ENCODE data around the gene CXorf66.
A peak's percentile ranks its signal among the peaks of the same experiment; 100 is the strongest.
"Not testable (repeated sequence)": the region's sequence is repeated elsewhere in the genome, so short reads cannot be mapped to it uniquely, and the experiment has no call there.

CXorf66 gene

GRCh38 chrX:139969286-139969685 lies 4.0 kb upstream of the CXorf66 start:
- no peak for DNase-seq (ENCODE audit: low read depth)
- no peak overlapping the region for H3K4me3 ChIP-seq (replicated peaks; ENCODE audit: low read depth, low read length)
- no peak for TF ChIP-seq CTCF (IDR thresholded peaks at IDR 0.05; ENCODE audit: low read length, missing control alignments)

- DNase-seq (ENCODE audit: low read depth), result no peak
- TF ChIP-seq CTCF (IDR thresholded peaks at IDR 0.05; ENCODE audit: low read length, missing control alignments), result no peak
- H3K4me3 ChIP-seq (replicated peaks; ENCODE audit: low read depth, low read length), result no peak overlapping the region
These were observed 2.4 kb upstream of the CXorf66 start for GRCh38 chrX:139967750-139968149.

GRCh38 chrX:139967300-139967699 lies 2.0 kb upstream of the CXorf66 start:
- peak; percentile 42 for TF ChIP-seq CTCF (IDR thresholded peaks at IDR 0.05; ENCODE audit: low read length, missing control alignments)
- peak; percentile 3 for DNase-seq (ENCODE audit: low read depth)
- no peak overlapping the region for H3K4me3 ChIP-seq (replicated peaks; ENCODE audit: low read depth, low read length)

GRCh38 chrX:139966159-139966558 lies 838 bp upstream of the CXorf66 start:
- peak; percentile 22 for TF ChIP-seq CTCF (IDR thresholded peaks at IDR 0.05; ENCODE audit: low read length, missing control alignments)
- not testable (repeated sequence) for DNase-seq (ENCODE audit: low read depth); H3K4me3 ChIP-seq (replicated peaks; ENCODE audit: low read depth, low read length)

- H3K4me3 ChIP-seq (replicated peaks; ENCODE audit: low read depth, low read length); DNase-seq (ENCODE audit: low read depth): not testable (repeated sequence)
These were observed 4.2 kb downstream of the CXorf66 start for GRCh38 chrX:139961091-139961490.

- peak; percentile 4 for TF ChIP-seq CTCF (IDR thresholded peaks at IDR 0.05; ENCODE audit: low read length, missing control alignments)
- H3K4me3 ChIP-seq (replicated peaks; ENCODE audit: low read depth, low read length), result no peak overlapping the region
- DNase-seq (ENCODE audit: low read depth), result peak; percentile 14
These were observed 15.6 kb downstream of the CXorf66 start for GRCh38 chrX:139949703-139950102.

GRCh38 chrX:139945075-139945474 lies 20.2 kb downstream of the CXorf66 start:
- no peak for DNase-seq (ENCODE audit: low read depth)
- no peak overlapping the region for H3K4me3 ChIP-seq (replicated peaks; ENCODE audit: low read depth, low read length)
- no peak for TF ChIP-seq CTCF (IDR thresholded peaks at IDR 0.05; ENCODE audit: low read length, missing control alignments)

All from fibroblast of pulmonary artery (primary cell).